HG03045 (cell line): ENCODE measurements around the gene POC1A.

Experiments
- ATAC-seq: cut with Tn5 transposase; IDR thresholded peaks from one replicate; pipeline ENCODE4 v1.9.1; 2021; ENCODE audit warnings: mild to moderate bottlenecking, moderate library complexity; ENCODE audit not compliant: unreplicated experiment

POC1A gene

DNA sequence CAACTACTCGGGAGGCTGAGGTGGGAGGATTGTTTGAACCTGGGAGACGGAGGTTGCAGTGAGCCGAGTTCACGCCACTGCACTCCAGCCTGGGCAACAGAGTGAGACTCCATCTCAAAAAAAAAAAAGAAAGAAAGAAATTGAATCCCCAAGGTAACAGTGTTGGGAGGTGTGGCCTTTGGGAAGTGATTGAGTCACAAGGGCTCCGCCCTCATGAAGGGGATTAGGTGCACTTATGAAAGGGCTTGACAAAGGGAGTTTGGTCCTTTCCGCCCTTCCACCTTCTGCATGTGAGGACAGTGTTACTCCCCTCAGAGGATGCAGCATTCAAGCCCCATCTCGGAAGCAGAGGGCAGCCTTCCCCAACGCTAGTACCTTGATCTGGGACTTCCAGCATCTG, 21.3 kb downstream of the POC1A start:
- ATAC-seq, result no peak

DNA sequence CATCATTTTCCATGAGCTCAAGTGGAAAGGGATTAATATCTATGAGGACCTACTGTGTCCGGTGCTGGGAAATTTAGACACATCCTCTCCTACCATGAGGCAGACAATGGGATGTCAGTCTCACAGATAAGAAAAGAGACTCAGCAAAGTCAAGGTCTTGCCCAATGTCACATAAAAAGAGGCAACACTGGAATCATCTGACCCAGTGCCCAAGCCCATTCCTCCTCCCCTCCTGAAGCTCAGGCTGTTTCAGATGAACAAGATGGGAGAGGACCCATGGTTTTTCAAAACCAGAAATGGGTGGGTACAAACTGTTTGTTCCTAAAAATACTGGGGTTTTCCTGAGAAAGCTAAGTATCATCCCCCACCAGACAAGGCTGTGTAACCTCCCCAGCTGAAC, 22.2 kb downstream of the POC1A start:
- ATAC-seq, result no peak

DNA sequence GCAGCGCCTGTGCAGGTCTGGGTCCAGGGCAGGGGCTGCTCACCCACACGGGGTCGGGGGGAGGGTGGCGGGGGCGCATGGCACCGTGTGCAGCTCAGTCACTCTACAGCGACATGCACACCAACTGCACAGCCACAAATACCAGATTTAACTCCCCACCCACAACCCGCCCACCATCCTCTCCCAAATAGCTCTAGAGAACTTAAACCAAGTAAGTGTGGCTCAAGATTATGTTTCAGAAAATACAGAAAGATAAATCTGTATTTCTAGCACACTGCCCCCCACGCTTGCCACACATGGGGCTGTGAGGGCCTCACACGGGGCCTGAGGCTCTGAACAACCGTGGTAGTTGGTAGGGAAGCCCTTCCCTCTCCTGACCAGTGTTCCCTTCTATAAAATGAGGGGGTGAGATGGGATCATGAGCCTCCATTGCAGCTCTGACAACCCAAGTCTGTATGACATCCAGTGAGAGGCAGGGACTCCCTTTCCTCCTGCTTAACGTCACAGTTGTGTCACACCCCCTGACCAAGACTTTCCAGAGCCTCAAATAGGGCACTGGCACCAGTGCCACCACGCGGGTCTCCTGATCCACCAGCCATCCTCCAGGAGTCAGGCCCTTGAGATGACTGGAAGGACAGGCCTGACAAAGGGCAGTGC, 23.1 kb downstream of the POC1A start:
- ATAC-seq, result no peak

DNA sequence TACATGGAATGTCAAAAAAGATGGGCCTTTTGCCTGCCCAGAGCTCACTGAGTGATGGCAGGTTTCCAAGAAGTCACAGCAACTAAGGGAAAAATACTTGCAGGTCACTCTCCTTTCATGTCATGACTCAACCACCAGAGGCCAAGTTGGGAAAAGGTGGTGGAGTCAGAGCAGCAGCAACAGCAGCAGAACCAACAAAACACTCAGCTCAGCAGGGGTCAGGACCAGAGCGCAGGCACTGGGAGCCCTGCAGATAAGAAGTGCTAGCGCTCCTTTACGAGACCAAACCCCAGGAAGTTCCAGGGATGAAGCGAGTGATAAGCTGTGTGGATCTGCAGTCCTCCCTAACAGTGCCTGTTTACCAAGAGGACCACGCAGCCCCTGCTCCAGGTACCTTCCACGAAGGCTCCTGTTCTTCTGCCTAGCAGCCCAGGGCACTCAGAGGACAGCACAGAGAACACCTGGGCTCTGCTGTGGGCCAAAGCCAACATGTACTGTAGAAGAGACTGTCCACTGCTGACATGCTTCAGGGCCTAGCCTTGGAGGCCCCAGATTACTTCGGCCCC, 26.0 kb downstream of the POC1A start:
- no peak for ATAC-seq

DNA sequence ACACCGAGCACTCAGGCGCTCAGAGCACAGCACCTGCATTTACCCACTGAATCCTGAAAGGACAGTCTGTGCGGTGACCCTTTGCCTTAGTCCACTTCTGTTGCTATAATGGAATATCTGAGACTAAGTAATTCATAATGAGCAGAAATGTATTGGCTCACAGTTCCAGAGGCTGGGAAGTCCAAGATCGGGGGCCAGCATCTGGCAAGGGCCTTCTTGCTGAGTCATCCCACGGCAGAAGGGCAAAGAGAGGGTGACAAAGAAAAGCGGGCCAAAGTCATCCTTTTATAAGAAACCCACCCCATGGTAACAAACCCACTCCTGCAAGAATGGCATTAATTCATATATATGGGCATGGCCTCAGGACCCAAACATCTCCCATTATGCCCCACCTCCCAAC, 27.7 kb downstream of the POC1A start:
- no peak for ATAC-seq

DNA sequence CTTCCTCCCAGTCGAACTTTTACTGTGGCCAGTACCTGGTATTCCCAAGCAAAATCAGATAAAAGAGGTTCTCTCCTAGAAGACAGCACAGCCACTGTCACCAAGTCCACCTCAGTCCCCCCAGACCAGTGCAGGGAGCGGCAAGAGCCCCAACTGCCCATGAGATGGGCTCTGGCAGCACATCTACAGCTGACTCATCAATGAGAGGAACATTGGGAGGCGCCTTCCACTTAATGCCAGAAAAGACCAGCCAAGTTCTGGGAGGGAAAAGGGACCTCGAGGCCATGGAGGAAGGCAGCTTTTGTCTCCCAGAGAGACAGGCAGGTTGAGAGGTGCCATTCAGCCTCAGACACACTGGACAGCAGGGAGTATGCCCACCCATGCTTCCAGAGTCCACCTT, 28.2 kb downstream of the POC1A start:
- no peak for ATAC-seq

DNA sequence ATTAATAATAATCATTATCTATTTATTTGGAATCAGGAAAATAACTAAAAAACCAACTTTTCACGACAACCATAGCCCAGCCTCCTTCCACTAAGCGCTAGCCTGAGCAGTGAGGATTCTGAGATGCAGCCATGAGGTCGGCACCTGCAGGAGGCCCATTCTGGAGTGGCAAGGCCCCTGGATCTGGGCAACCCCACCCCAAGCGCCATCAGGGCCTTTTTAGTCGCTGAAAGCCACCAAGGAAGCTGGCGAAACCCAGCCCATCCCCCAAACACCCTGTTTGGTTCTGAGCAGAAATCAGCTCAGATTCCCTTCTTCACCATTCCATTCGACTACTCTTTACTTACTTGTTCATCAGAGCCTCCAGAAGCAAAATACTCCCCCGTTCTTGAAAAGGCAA, 29.5 kb downstream of the POC1A start:
- no peak for ATAC-seq

DNA sequence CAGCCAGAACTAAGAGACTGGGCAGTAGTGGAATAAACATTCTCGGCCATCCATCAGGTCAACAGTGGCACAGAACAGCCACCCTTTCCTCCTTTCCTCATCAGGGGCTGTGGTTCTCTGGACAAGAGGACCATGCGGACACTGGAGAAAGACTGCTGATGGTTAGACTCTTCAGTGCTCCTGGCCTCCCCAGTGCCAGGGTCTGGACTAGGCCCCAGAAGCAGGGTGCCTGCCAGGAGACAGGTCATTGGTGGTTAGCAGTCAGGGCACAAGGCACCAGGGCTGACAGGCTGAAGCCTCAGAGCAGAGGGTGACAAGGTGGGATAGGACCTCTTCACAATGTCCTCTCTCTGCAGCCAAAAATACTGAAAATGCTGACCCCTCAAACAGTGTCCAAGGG, 30.1 kb downstream of the POC1A start:
- no peak for ATAC-seq

DNA sequence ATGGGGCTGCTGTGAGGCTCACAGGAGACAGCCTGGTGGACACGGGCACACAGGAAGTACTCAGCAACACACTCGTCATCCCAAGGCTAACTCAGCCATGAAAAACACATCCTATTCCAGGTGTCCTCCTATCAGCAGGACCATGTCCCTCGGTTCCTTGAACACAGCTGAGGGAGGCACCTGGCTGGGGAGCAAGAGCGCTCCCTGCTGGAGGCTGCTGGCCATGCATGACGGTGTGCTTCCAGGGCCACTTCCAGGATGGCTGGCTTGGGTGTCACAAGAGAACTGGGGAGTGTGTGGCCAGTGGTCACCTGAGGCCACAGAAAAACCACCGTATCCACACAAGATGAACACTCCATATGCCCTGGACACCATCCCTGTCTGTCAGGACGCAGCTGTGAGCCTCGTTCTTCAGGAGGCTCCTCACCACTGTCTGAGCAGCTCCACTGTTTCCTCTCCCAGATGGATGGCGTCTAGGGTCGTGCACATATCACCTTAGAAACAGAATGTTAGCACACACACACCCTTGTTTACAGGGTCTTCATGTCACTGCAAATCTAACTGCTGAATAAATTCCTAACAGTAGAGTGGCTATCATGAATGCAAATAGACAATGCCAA, 31.0 kb downstream of the POC1A start:
- ATAC-seq, result no peak

DNA sequence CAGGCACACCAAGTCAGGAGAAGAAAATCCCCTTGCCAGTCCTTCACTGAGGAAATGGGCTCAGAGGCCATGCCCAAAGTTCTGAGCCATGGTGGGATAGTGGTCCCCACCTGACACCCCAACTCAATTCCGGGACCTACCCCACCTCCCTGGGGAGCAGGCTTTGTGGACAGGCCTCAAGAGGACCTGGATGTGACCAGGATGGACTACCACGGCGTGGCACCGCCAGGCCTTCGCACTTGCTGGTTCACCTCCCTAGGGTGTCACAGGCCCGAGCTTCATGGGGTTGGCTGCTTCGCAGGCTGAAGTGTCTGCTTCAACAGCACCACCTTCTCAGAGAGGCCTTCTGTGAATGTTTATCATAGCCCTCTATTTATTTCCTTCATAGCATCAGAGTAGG, 31.7 kb downstream of the POC1A start:
- no peak for ATAC-seq

DNA sequence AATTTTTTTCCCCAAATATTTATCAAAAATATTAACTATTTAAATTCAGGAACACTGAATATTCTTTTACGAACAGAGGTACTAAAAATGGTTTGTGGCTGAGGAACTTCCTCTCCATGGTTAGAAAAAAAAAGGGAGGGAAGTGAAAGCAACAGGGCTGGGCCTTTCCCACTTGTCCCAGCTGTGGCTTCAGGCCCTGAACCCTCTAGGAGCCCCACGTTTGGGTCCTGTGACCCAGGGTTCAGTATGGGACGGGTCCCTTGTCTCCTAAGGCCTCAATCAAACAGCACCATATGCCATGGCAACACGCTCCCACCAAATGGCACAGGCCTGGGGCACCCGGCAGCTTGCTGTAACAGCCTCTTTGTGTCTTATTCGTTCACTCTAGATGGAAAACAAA, 32.4 kb downstream of the POC1A start:
- no peak for ATAC-seq

DNA sequence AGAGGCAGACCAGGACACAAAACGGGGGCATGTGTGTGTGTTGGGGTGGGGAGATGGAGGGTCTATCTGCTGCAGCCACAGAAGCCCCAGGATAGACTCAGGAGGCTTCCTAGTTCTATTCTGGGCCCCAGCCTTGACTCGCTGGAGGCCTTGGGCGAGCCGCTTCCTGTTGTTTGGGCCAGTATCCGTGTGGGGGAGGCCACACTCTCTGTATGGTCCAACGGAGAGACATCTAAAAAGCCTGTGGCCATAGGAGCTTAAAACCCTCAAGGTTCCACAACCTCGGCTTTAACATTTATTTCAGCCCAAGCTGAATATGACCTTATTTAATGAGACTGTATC, 32.8 kb downstream of the POC1A start:
- no peak for ATAC-seq

DNA sequence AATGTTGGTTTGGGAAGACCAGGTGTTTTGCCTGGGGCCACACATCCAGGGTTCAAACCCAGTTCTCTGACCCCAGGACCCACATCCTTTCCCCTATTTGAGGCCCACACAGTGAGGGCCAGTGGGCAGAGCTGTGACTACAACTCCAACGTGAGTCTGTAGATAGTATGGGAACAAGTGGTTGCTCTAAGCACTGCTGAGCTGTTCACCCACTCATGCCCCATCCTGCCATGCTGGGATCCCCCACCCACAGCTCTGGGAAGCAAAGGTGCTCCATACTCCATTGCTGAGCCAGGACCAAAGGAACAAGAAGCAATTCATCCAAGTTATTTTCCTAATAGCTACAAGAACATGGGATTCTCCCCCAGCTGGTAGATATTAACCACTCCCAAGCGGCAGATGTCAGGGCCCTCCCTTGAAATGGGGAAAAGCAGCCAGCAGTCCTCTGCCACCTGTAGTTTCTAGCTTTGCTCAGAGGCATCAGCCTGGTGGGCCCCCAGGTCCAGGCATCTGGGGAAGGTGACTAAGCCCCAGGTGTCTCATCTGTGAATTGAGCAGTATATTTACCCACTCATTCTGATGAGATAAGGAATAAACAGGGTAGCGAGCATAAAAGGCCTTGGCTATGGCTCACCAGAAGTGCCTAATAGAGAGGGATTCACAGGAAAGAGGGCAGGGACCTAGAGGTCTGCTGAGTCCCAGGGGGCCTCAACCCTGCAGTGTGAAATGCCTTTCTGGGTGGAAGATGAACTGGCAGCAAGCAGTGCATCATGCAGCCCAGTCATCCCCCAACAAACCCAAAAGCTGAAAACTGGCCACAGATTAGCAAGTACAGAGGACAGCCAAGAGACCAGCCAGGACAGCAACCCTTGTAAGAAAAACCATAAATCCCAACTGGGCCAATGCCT, 33.4 kb downstream of the POC1A start:
- no peak for ATAC-seq

DNA sequence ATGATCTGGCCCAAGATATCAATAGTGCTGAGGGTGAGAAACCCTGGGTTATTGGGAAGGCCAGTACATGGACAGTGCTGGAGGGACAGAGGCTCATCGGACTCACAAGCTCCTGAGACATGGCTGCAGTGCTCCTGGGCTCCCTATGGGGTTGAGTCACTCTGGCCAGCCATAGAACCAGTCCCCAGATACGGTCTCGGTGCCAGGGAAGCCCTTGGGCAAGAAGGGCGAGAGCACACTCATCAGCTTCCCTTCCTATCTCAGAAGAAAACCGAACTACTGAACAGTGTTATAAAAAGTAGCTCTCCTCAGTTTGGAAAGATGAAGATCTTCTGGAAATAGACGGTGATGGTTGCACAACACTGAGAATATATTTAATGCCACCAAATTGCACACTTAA, 34.4 kb downstream of the POC1A start:
- ATAC-seq, result no peak

DNA sequence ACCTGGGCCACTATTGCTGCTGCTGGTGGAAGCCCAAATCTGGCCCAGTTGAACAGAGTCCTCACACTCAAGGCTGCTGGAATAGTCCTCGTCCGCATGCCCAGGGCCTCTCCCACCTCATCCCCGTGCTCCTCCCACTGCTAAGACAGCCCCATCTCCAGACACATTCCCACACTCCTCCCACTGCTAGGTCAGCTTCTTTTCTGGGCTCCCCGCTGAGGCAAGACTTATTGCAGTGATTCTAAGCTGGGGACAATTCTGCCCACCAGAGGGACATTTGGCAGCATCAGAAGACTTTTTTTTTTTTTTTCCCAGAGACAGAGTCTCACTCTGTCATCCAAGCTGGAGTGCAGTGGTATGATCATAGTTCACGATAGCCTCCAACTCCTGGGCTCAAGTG, 35.1 kb downstream of the POC1A start:
- no peak for ATAC-seq

DNA sequence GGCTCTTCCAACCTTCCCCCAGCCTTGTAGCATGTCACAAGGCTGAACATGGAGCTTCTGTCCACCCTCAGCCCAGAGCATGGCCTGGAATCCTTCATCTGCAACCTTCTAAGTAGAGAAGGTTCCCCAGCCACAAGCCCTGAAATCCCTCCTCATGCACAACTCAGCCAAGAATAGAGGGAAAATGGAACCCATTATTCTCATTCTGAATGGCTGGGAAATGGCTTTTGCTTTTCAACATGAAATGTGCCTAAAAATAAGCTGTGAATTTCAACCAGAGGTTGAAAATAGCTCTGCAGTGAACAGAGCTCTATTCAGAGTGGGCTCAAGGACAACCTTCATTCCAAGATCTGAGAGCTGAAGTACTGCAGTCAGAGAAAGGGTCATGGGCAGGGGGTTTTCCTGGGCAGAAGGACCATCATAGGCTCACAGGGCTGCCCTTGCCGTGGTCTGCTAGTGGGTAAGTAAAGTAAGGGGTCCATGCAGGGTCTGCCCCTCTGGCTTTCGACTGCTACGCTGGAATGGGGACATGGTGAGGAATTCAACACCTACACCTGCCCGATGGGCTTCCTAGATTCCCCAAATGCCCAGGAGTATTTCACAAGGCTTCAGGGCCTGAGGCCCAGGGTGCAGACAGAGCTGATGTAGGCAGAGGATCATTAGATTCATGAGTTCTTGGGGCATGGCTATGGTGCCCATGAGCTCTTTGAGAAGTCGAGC, 35.9 kb downstream of the POC1A start:
- ATAC-seq, result no peak

DNA sequence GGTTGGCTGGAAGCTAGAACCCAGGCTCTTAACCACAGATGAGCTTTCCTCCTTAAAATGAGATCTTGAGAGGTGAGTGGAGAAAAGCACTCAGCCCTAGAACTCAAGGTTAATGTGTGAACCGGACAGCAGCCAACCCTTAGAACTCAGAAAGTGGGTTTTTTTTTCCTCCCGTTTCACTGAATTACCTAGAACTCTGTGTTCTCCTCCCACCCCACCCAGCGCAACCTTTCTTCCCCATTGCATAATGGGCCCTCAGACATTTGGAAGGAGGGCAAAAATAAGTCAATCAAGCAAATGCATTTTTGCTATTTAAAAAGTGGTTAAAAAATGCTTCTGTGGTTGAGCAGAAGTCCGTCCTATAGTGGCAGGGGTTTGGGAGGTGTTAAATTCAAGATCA, 36.7 kb downstream of the POC1A start:
- no peak for ATAC-seq

DNA sequence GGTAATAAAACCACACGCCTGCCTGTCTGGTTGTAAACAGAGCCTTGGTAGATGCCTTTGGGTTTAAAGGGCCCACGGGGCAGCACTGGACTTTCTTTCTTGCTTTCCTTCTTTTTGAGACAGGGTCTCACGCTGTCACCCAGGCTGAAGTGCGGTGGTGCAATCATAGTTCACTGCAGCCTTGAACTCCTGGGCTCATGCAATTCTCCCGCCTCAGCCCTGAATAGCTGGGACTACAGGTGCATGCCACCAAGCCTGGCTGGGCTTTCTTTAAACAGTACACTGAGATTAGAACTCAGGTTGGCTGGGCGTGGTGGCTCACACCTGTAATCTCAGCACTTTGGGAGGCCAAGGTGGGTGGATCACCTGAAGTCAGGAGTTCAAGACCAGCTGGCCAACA, 42.2 kb downstream of the POC1A start:
- no peak for ATAC-seq

DNA sequence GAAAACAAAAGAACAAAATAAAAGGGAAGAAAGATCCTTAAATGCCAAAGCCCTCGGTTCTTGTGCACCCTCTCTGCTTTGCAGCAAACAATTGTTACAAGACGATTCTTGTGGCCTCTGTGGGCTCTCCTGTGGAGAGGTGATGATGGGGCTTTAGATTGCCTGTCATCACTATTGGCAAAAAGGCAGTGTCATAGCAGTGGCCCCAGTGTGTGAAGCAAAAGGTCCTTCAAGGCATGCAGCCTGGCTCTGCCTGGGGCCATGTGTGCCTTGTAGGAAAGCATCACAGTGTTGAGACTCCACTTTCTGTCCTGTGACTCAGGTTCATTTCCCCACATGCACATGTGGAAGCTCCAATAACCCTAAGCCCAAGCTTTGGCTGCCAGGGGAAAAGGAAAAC, 43.7 kb downstream of the POC1A start:
- no peak for ATAC-seq

DNA sequence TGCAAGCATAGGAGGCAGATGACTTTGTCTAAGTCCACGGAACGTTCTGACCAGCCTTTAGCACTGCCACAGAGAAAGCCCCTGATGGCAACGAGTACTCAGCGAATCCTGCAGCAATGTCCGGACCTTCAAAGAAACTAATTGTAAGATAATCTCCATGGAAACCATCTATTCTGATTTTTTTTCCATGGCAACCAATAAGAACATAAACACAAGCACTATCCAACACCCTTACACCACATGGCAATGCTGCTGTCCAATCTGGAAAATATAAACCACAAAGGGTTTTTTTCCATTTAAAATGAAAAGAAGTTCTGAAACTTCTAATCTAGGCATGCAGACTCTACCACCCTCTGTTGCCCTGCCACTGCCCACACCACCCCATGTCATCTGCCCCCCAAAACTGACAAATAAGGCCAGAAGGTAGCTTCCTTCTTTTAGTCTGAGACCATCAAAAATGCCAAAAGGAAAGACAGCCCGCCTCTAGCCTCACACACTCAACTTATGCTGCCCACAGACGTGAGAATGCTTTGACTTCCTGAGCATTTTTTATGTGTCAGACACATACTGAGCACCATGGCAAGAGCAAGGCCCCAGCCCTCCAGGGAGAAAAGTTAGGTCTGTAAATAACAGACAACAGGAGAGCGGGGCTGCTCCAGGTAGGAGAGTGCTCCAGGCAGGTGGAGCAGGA, 44.5 kb downstream of the POC1A start:
- ATAC-seq, result no peak
